ENCODE data around the gene ETV4. TPM values are rescaled to one million over a fixed set of nuclear protein-coding genes. Genes with fewer than 3 reads are reported as not detected.

The ETV4 gene
- total and polyA plus RNA-seq, 2 of the 13 experiments (the other 11 are each of a cell fraction or from before 2014, with no cell fraction given), result 128 to 330 TPM

- TF ChIP-seq ZNF414 (CRISPR knock-in tag; IDR thresholded peaks at IDR 0.05), result no peak
These were observed 49.3 kb upstream of the ETV4 start (continued) for GRCh38 chr17:43595466-43595865.

- Histone ChIP-seq H3K27ac (ENCODE audit: extremely low read length, insufficient read depth, low read length) (no peak overlapping the region), H3K27me3 (ENCODE audit: control insufficient read depth in 1 of 2, insufficient read depth in 2 of 2, low read length in 2 of 2) (no peaks in the 10 kb centered on the region), H3K4me2 (ENCODE audit: low read depth, low read length) (no peak overlapping the region), H3K9me3 (ENCODE audit: low read length) (no peaks in the 10 kb centered on the region), H4K20me1 (ENCODE audit: insufficient read depth, low read length) (no peaks in the 10 kb centered on the region), H3K4me3 (replicated peaks in 1 of 3; ENCODE audit: insufficient read depth in 1 of 3, low read depth in 2 of 3, low read length in 3 of 3) (no peak overlapping the region), H3K9ac (ENCODE audit: insufficient read depth, low read depth, low read length) (no peak overlapping the region), H3K79me2 (ENCODE audit: insufficient read depth, low read length) (no peaks in the 10 kb centered on the region), H3K36me3 (replicated peaks in 1 of 2; ENCODE audit: control insufficient read depth in 1 of 2, insufficient read depth in 2 of 2, low read length in 2 of 2) (no peaks in the 10 kb centered on the region), H3K4me1 (ENCODE audit: insufficient read depth, low read length) (peaks cover 41% of the 10 kb centered on the region), H2AFZ (ENCODE audit: low read length) (no peak overlapping the region)
- FAIRE-seq, result no peak
- WGBS (ENCODE audit: low lambda C conversion rate), result 84% methylated on average over 28 of the region's 28 CpGs
- in situ Hi-C loops (cut with HindIII; ENCODE audit: extremely low pct_ligation_motif_present, low pct_unique_long_range_greater_than_20kb) (no loop called here), intact Hi-C loops (cut with micrococcal nuclease; ENCODE audit: unreplicated experiment) (loop anchor here (5.0 kb wide), 1 partner anchor 40 kb away; no protein-coding TSS in a partner anchor)
- BruUV-seq (replicated peaks), result no TSS peak
- no peak for DNase-seq (ENCODE audit: low spot score)
- ATAC-seq, result no peak
- CTCF ChIA-PET (ENCODE audit: low intra/inter-chr PET ratio, low total read pairs), result no interaction called here
- POLR2A ChIA-PET, result no interaction called here
- TF ChIP-seq, protein P1, sequence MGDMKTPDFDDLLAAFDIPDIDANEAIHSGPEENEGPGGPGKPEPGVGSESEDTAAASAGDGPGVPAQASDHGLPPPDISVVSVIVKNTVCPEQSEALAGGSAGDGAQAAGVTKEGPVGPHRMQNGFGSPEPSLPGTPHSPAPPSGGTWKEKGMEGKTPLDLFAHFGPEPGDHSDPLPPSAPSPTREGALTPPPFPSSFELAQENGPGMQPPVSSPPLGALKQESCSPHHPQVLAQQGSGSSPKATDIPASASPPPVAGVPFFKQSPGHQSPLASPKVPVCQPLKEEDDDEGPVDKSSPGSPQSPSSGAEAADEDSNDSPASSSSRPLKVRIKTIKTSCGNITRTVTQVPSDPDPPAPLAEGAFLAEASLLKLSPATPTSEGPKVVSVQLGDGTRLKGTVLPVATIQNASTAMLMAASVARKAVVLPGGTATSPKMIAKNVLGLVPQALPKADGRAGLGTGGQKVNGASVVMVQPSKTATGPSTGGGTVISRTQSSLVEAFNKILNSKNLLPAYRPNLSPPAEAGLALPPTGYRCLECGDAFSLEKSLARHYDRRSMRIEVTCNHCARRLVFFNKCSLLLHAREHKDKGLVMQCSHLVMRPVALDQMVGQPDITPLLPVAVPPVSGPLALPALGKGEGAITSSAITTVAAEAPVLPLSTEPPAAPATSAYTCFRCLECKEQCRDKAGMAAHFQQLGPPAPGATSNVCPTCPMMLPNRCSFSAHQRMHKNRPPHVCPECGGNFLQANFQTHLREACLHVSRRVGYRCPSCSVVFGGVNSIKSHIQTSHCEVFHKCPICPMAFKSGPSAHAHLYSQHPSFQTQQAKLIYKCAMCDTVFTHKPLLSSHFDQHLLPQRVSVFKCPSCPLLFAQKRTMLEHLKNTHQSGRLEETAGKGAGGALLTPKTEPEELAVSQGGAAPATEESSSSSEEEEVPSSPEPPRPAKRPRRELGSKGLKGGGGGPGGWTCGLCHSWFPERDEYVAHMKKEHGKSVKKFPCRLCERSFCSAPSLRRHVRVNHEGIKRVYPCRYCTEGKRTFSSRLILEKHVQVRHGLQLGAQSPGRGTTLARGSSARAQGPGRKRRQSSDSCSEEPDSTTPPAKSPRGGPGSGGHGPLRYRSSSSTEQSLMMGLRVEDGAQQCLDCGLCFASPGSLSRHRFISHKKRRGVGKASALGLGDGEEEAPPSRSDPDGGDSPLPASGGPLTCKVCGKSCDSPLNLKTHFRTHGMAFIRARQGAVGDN (CRISPR knock-in tag; IDR thresholded peaks at IDR 0.05), result peak; percentile 33; the same call in 1 of the 2 replicates
- no peak for TF ChIP-seq ZNF501 (CRISPR knock-in tag; IDR thresholded peaks at IDR 0.05)
- no peak for TF ChIP-seq ZNF605 (CRISPR knock-in tag; IDR thresholded peaks at IDR 0.05)
- TF ChIP-seq HOXA3 (CRISPR knock-in tag; IDR thresholded peaks at IDR 0.05), result 0 out of 2 replicates have a peak, but pooled peaks have one; percentile 15
- TF ChIP-seq, protein P2, sequence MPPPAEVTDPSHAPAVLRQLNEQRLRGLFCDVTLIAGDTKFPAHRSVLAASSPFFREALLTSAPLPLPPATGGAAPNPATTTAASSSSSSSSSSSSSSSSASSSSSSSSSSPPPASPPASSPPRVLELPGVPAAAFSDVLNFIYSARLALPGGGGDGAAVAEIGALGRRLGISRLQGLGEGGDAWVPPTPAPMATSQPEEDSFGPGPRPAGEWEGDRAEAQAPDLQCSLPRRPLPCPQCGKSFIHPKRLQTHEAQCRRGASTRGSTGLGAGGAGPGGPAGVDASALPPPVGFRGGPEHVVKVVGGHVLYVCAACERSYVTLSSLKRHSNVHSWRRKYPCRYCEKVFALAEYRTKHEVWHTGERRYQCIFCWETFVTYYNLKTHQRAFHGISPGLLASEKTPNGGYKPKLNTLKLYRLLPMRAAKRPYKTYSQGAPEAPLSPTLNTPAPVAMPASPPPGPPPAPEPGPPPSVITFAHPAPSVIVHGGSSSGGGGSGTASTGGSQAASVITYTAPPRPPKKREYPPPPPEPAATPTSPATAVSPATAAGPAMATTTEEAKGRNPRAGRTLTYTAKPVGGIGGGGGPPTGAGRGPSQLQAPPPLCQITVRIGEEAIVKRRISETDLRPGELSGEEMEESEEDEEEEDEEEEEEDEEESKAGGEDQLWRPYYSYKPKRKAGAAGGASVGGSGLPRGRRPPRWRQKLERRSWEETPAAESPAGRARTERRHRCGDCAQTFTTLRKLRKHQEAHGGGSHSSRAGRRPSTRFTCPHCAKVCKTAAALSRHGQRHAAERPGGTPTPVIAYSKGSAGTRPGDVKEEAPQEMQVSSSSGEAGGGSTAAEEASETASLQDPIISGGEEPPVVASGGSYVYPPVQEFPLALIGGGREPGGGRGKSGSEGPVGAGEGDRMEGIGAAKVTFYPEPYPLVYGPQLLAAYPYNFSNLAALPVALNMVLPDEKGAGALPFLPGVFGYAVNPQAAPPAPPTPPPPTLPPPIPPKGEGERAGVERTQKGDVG (CRISPR knock-in tag; IDR thresholded peaks at IDR 0.05; ENCODE audit: borderline replicate concordance), result peak; percentile 3; the same call in 1 of the 2 replicates
- no peak for TF ChIP-seq REXO4 (CRISPR knock-in tag; IDR thresholded peaks at IDR 0.05; ENCODE audit: borderline replicate concordance)
- TF ChIP-seq HNRNPK (IDR thresholded peaks at IDR 0.05; ENCODE audit: low read depth, low read length, poor library complexity, severe bottlenecking), result no peak
- TF ChIP-seq NR2F2 (IDR thresholded peaks at IDR 0.05; ENCODE audit: borderline replicate concordance, low read depth), result no peak
- TF ChIP-seq, protein P3, sequence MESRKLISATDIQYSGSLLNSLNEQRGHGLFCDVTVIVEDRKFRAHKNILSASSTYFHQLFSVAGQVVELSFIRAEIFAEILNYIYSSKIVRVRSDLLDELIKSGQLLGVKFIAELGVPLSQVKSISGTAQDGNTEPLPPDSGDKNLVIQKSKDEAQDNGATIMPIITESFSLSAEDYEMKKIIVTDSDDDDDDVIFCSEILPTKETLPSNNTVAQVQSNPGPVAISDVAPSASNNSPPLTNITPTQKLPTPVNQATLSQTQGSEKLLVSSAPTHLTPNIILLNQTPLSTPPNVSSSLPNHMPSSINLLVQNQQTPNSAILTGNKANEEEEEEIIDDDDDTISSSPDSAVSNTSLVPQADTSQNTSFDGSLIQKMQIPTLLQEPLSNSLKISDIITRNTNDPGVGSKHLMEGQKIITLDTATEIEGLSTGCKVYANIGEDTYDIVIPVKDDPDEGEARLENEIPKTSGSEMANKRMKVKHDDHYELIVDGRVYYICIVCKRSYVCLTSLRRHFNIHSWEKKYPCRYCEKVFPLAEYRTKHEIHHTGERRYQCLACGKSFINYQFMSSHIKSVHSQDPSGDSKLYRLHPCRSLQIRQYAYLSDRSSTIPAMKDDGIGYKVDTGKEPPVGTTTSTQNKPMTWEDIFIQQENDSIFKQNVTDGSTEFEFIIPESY (CRISPR knock-in tag; IDR thresholded peaks at IDR 0.05), result peak; percentile 21; the same call in 1 of the 2 replicates
These were observed 45.8 kb upstream of the ETV4 start for GRCh38 chr17:43591779-43592562.
